H1 (cell line): Measurements from ENCODE around the gene OR10H1. TPM values are rescaled to one million over a fixed set of nuclear protein-coding genes. Genes with fewer than 3 reads are reported as not detected.

ENCODE experiments used
- BRCA1 ChIP-seq: IDR thresholded peaks from 2 replicates; pipeline ENCODE4 v1.6.1; 2012; ENCODE audit warnings: low read depth, low read length, improper control_type of control experiment
- GTF2F1 ChIP-seq: IDR thresholded peaks from 2 replicates; pipeline ENCODE4 v1.6.1; 2012; ENCODE audit warnings: low read depth, low read length, improper control_type of control experiment, borderline replicate concordance
- RNF2 ChIP-seq: fragments of 200-900, 300-1000 bp; sonication (generic); IDR thresholded peaks from 2 replicates; pipeline ENCODE4 v1.7.1; 2016; ENCODE audit warnings: borderline replicate concordance, low read depth, mild to moderate bottlenecking, antibody characterized with exemption, low read length; ENCODE audit not compliant: poor library complexity, severe bottlenecking; ENCODE audit errors: missing control alignments
- SAP30 ChIP-seq: fragments of 300-600 bp; sonication (generic); IDR thresholded peaks from 2 replicates; pipeline ENCODE4 v1.7.1; 2012; ENCODE audit warnings: low read length, moderate library complexity, mild to moderate bottlenecking, inconsistent platforms; ENCODE audit not compliant: insufficient read depth, insufficient replicate concordance
- SP2 ChIP-seq: IDR thresholded peaks from 2 replicates; pipeline ENCODE4 v1.6.1; 2012; ENCODE audit warnings: mild to moderate bottlenecking, low read length, inconsistent platforms
- polyA plus RNA-seq, 7 experiments: library from polyadenylated mRNA; depleted of rRNA in 3 of 7; stranded (reverse) in 5 of 7; unstranded in 2 of 7; fragments of >200 nt in 5 of 7; fragments of 200-250 nt in 2 of 7; gene quantifications; 1 replicate in 5 of 7; 2 replicates in 1 of 7; 4 replicates in 1 of 7; pipeline versions ENCODE4 v1.2.1 to v1.2.3, GENCODE V29; 2011 to 2013; ENCODE audit warnings: missing spikeins in 2 of 7, mixed read lengths in 2 of 7
- total RNA-seq: library from RNA; stranded (reverse); fragmentation: NEBNext Ultra II Directional; extraction: Animal tissue kit (Norgen Biotek cat#: 25700); gene quantifications from 2 replicates; pipeline ENCODE4 v1.2.1, GENCODE V29; 2021

Gene OR10H1
- total and polyA plus RNA-seq, 2 of the 8 experiments (the other 6 are each of a cell fraction or from before 2014, with no cell fraction given), result not detected

DNA sequence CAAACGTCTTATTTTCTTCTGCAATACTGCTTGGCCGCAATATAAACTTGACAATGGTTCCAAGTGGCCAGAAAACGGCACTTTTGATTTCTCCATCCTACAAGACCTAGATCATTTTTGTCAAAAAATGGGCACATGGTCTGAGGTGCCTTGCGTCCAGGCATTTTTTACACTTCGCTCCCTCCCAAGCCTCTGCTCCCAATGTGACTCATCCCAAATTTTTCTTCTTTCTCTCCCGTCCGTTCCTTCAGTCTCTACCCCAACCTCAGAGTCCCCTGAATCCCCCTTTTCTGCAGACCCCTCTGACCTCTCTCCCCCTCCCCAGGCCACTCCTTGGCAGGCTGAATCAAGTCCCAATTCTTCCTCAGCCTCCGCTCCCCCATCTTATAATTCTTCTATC lies 14.3 kb upstream of the OR10H1 start (continued):
- no peak for TF ChIP-seq RNF2
- TF ChIP-seq GTF2F1, result no peak
- no peak for TF ChIP-seq SP2
- TF ChIP-seq SAP30, result no peak
- TF ChIP-seq BRCA1, result no peak
- TF ChIP-seq, all 59 proteins: peak for 0
